22Rv1 (cell line): Measurements from ENCODE around the gene CAMK4.

Experiments
- CTCF ChIP-seq: fragments of 450-650 bp; IDR thresholded peaks from 2 replicates; pipeline ENCODE4 v1.5.1; 2017; ENCODE audit warnings: mild to moderate bottlenecking
- ZFX ChIP-seq: fragments of 450-650 bp; IDR thresholded peaks from 2 replicates; pipeline ENCODE4 v1.6.1; 2017; ENCODE audit warnings: antibody characterized with exemption, borderline replicate concordance

GRCh38 chr5:111310711-111311620 is 86.8 kb downstream of the CAMK4 start:
- no peak for TF ChIP-seq CTCF
- TF ChIP-seq ZFX = no peak
